C4-2B (cell line): ENCODE data around the gene CREB5.

Source experiments
- CTCF ChIP-seq: fragments of 450-650 bp; conservative IDR thresholded peaks from 2 replicates; pipeline ENCODE4 v1.5.1; 2017; ENCODE audit warnings: mild to moderate bottlenecking
- ZFX ChIP-seq: fragments of 450-650 bp; IDR thresholded peaks from 2 replicates; pipeline ENCODE4 v1.6.1; 2017

- no peak for TF ChIP-seq CTCF
- no peak for TF ChIP-seq ZFX
Measured at GRCh38 chr7:28858895-28859294, 446.6 kb downstream of the CREB5 start.
